ENCODE results near the gene PHACTR3. TPM values are rescaled to one million over a fixed set of nuclear protein-coding genes. Genes with fewer than 3 reads are reported as not detected.

The PHACTR3 gene
- total RNA-seq, 2 donors from 2014 or later = 0.86 to 24.2 TPM

DNA sequence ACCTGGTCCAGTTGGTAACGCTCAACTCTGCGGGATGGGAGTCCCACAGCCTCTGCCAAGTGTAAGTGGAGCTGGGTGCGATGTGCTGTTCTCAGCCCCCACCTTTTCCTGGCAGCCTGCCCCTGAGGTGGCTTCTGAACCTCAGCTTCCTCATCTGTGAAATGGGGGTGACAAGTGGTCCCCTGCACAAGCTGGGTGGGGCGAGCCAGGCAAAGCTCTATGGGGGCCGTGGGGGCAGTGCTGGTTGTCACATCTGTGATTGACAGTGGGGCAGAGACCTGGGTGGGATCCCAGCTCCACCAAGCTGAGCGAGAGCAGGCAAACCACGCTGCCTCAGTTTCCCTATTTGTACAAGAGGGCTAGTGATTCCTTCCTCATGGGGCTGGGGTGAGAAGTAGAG is 166.5 kb downstream of the PHACTR3 start:
- TF ChIP-seq, protein P1, sequence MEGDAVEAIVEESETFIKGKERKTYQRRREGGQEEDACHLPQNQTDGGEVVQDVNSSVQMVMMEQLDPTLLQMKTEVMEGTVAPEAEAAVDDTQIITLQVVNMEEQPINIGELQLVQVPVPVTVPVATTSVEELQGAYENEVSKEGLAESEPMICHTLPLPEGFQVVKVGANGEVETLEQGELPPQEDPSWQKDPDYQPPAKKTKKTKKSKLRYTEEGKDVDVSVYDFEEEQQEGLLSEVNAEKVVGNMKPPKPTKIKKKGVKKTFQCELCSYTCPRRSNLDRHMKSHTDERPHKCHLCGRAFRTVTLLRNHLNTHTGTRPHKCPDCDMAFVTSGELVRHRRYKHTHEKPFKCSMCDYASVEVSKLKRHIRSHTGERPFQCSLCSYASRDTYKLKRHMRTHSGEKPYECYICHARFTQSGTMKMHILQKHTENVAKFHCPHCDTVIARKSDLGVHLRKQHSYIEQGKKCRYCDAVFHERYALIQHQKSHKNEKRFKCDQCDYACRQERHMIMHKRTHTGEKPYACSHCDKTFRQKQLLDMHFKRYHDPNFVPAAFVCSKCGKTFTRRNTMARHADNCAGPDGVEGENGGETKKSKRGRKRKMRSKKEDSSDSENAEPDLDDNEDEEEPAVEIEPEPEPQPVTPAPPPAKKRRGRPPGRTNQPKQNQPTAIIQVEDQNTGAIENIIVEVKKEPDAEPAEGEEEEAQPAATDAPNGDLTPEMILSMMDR (IDR thresholded peaks at IDR 0.05) = no peak
- no peaks in the 10 kb centered on the region for H3K27me3 ChIP-seq
- no peak overlapping the region for H3K4me3 ChIP-seq
- no peak for DNase-seq (ENCODE audit: low spot score)
- H3K27ac ChIP-seq = peak overlapping the region in 1 of 2 donors; percentile 55
- H3K9me3 ChIP-seq = no peaks in the 10 kb centered on the region
- H3K36me3 ChIP-seq = no peaks in the 10 kb centered on the region
- peaks cover 0 to 12% of the 10 kb centered on the region in 2 donors for H3K4me1 ChIP-seq

DNA sequence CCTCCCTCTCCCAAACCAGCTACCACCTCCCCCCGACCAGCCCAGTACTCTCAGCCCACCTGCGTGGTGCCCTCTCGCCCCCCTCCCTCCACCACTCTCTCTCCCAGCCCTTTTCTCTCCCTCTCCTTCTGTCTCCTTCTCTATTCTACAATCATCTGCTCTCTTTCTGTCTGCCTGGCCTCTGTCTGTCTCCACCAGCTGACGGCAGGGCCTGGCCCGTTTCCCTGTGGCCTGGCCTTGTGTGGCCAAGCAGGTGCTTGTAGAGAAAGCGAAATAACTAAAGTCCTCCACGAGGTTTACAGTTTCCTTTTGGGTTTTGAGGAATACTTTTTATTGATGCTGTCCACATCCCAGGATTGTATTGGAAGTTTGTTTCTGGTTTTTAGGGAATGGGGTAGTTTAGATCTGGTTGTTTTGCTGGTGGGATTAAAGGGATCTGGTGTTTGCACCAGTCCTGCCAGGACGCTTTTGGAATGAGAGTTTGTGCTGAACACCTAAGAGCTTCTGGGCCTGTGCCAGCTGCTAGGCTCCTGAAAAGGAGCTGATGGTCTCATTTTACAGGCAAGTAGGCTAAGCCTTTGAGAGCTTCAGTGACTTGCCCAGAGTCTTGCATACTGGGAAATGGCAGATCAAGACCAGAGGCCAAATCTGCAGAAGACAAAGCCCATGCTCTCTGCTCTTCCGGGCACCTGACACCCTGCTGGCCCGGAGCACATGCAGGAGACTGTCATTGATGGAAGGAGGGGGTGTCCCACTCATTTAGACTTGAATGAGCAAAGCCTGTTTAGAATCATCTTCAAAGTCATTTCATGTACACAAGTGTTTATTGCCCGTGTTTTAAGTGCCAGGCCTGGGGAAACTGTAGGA is 167.4 kb downstream of the PHACTR3 start:
- TF ChIP-seq, protein P1 (IDR thresholded peaks at IDR 0.05) = no peak
- H3K27ac ChIP-seq = peak overlapping the region in 1 of 2 donors; percentile 55

DNA sequence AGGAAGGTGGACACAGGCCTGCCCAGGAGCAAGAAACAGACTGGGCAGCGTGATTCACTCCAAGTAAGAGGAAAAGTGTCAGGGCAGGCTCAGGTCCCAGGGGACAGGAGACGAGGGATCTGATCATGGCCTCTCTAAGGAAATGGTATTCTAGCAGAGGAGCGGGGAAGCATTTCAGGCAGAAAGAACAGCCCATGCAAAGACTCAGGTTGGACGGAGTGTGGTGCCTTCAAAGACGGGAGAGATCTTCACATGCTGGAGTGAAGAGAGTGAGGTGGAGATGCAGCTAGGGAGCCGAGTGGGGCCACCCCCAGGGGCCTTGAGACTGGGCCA is 168.0 kb downstream of the PHACTR3 start:
- no peak for DNase-seq (ENCODE audit: low spot score)
- Histone ChIP-seq H3K27me3 (no peaks in the 10 kb centered on the region), H3K36me3 (no peaks in the 10 kb centered on the region), H3K27ac (no peak overlapping the region), H3K4me1 (peaks cover 0 to 12% of the 10 kb centered on the region in 2 donors), H3K4me3 (no peak overlapping the region), H3K9me3 (no peaks in the 10 kb centered on the region)
- TF ChIP-seq, protein P1 (IDR thresholded peaks at IDR 0.05) = no peak

More for the DNA sequence above, 167.4 kb downstream of the PHACTR3 start:
- no peak overlapping the region for H3K4me3 ChIP-seq
- no peaks in the 10 kb centered on the region for H3K36me3 ChIP-seq
- H3K27me3 ChIP-seq = no peaks in the 10 kb centered on the region
- H3K4me1 ChIP-seq = peaks cover 0 to 12% of the 10 kb centered on the region in 2 donors
- DNase-seq (ENCODE audit: low spot score) = no peak
- H3K9me3 ChIP-seq = no peaks in the 10 kb centered on the region

DNA sequence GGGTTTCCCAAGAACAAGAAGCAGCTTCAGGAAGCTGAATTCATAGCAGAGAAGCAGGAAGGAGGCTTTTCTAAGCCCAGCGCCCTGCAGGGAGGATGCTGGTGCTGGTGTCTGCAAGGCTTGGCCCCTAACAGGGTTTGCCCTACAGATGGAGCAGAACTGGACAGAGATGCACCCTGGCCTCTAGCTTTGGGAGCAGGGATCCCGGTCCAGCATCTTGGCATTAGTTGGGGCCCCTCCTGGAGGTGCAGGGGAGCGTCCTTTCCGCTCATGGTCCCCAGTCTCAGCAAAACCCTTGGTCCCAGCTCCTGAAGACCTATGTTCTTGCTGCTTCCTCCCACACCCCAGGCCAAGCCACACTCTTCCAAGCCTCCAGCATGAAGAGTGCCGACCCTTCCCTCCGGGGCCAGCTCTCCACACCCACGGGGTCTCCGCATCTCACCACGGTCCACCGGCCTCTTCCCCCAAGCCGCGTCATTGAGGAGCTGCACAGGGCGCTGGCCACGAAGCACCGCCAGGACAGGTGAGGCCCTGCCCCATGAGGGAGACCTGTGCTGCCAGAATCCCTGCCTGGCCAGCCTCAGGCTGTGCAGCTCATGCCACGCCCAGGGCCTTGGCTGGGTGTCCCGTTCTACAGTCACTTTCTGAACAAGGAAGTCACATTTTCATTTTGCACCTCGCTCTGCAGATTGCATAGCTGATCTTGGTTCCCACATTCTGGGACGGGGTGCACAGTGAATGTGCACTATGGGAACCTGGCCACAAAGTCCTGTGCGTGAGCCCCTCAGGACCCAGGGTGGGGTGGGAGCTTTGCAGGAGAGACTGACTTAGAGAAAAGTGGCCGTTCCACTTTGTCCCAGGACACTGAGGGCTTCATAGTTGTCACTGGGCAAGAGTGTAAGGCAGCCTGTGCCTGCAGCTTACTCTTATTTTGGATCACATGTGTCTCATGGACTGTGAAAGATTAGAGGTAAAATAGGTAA is 168.9 kb downstream of the PHACTR3 start:
- TF ChIP-seq, protein P1 (IDR thresholded peaks at IDR 0.05) = no peak
- Histone ChIP-seq H3K36me3 (no peaks in the 10 kb centered on the region), H3K9me3 (no peaks in the 10 kb centered on the region), H3K4me3 (no peak overlapping the region), H3K27ac (no peak overlapping the region), H3K27me3 (no peaks in the 10 kb centered on the region), H3K4me1 (peaks cover 0 to 12% of the 10 kb centered on the region in 2 donors)
- DNase-seq (ENCODE audit: low spot score) = no peak

DNA sequence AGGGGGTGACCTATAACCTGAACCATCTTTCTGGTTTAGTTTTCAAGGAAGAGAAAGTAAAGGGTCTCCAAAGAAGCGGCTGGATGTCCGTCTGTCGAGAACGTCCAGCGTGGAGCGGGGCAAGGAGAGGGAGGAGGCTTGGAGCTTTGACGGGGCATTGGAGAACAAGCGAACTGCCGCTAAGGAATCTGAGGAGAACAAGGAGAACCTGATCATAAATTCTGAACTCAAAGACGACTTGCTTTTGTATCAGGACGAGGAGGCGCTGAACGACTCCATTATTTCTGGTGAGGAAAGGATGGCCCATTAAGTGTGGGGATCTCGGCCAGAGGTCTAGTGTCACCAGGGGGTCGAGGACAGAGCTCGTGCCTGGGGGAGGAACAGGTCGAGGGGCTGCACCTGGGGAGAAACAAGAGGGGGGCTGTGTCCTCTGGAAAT is 169.9 kb downstream of the PHACTR3 start:
- Histone ChIP-seq H3K4me3 (no peak overlapping the region), H3K27me3 (no peaks in the 10 kb centered on the region), H3K9me3 (no peaks in the 10 kb centered on the region), H3K4me1 (peaks cover 0 to 12% of the 10 kb centered on the region in 2 donors), H3K36me3 (no peaks in the 10 kb centered on the region), H3K27ac (no peak overlapping the region)
- DNase-seq (ENCODE audit: low spot score) = no peak
- TF ChIP-seq, protein P1 (IDR thresholded peaks at IDR 0.05) = no peak

Measured in right atrium auricular region (tissue), 2 donors.